K562 (cell line): ENCODE measurements around the gene ATP5PD. TPM values are rescaled to one million over a fixed set of nuclear protein-coding genes. Genes with fewer than 3 reads are reported as not detected.
A peak's percentile ranks its signal among the peaks of the same experiment; 100 is the strongest.

ENCODE experiments used
- CEBPB ChIP-seq: fragments of 450-650 bp; IDR thresholded peaks from 2 replicates; pipeline ENCODE4 v1.6.1; 2016; ENCODE audit warnings: missing genetic modification characterization, missing compliant biosample characterization
- EZH2 ChIP-seq: IDR thresholded peaks from 2 replicates; pipeline ENCODE4 v1.6.1; 2012; ENCODE audit warnings: low read depth, mild to moderate bottlenecking, inconsistent platforms, low read length, borderline replicate concordance
- HLTF ChIP-seq: fragments of 450-650 bp; IDR thresholded peaks from 2 replicates; pipeline ENCODE4 v1.6.1; 2016
- HNRNPL ChIP-seq: fragments of 200-400 bp; formaldehyde crosslinking; IDR thresholded peaks from 2 replicates; pipeline ENCODE4 v1.6.1; 2017; ENCODE audit warnings: low read depth, mild to moderate bottlenecking, low read length
- ILF3 ChIP-seq: fragments of 450-650 bp; IDR thresholded peaks from 2 replicates; pipeline ENCODE4 v1.6.1; 2018; ENCODE audit warnings: antibody characterized with exemption, mild to moderate bottlenecking, moderate library complexity, borderline replicate concordance
- LARP7 ChIP-seq: fragments of 450-650 bp; IDR thresholded peaks from 2 replicates; pipeline ENCODE4 v1.6.1; 2016
- NBN ChIP-seq: fragments of 450-650 bp; IDR thresholded peaks from 2 replicates; pipeline ENCODE4 v1.6.1; 2016; ENCODE audit warnings: low read depth, mild to moderate bottlenecking
- SRSF1 ChIP-seq: fragments of 200-400 bp; formaldehyde crosslinking; IDR thresholded peaks from 2 replicates; pipeline ENCODE4 v1.6.1; 2017; ENCODE audit warnings: mild to moderate bottlenecking, low read depth, low read length, moderate library complexity
- TAF1 ChIP-seq: IDR thresholded peaks from 2 replicates; pipeline ENCODE4 v1.6.1; 2011; ENCODE audit warnings: mild to moderate bottlenecking, low read length, moderate library complexity; ENCODE audit not compliant: insufficient read depth, control insufficient read depth, severe bottlenecking; ENCODE audit errors: extremely low read depth
- TEAD4 ChIP-seq, 2 experiments: sonication (generic) in 1 of 2; formaldehyde crosslinking in 1 of 2; IDR thresholded peaks; 2 replicates each; pipeline versions ENCODE4 v1.6.1 to v1.8.0; 2012 to 2022; ENCODE audit warnings: borderline replicate concordance in 1 of 2, inconsistent platforms in 1 of 2, low read length in 1 of 2, mild to moderate bottlenecking in 1 of 2, missing genetic modification reagents in 1 of 2
- ZBED1 ChIP-seq: IDR thresholded peaks from 2 replicates; pipeline ENCODE4 v1.6.1; 2014
- ZMIZ1 ChIP-seq, 2 experiments: fragments of 150-350 bp in 1 of 2; IDR thresholded peaks; 2 replicates each; pipeline ENCODE4 v1.6.1; 2012 to 2016; ENCODE audit warnings: low read depth in 2 of 2, low read length in 2 of 2, mild to moderate bottlenecking in 1 of 2, moderate library complexity in 1 of 2
- ZNF197 ChIP-seq: fragments of 200-800 bp; sonication (Bioruptor generic); IDR thresholded peaks from 2 replicates; pipeline ENCODE4 v1.6.1; 2016; ENCODE audit warnings: low read depth, missing genetic modification characterization, missing compliant biosample characterization
- ZNF24 ChIP-seq: fragments of 450-650 bp; IDR thresholded peaks from 2 replicates; pipeline ENCODE4 v1.6.1; 2016
- ZNF444 ChIP-seq: fragments of 250-450 bp; sonication (Bioruptor Pico); IDR thresholded peaks from 2 replicates; pipeline ENCODE4 v1.4.0; 2020; ENCODE audit warnings: mild to moderate bottlenecking, moderate library complexity
- ZNF644 ChIP-seq: fragments of 200-800 bp; sonication (Bioruptor generic); IDR thresholded peaks from 2 replicates; pipeline ENCODE4 v1.6.1; 2016; ENCODE audit warnings: low read depth, missing genetic modification characterization, missing compliant biosample characterization
- polyA plus RNA-seq, 8 experiments: library from polyadenylated mRNA; depleted of rRNA in 4 of 8; stranded (reverse) in 5 of 8; unstranded in 3 of 8; fragments of >200 nt; fragmentation: Nextera tagmentation in 2 of 8; fragmentation: Illumina TruSeq in 1 of 8; extraction: Ambion mirVana in 2 of 8; extraction: Trizol in 1 of 8; gene quantifications; 2 replicates each; pipeline versions ENCODE4 v1.2.1 to v1.2.3, GENCODE V29; 2011 to 2014; ENCODE audit warnings: inconsistent platforms in 1 of 8, missing spikeins in 1 of 8
- total RNA-seq, 7 experiments: library from RNA; depleted of rRNA in 6 of 7; stranded (reverse); fragments of >200 nt in 6 of 7; fragmentation: Illumina TruSeq in 2 of 7; extraction: Trizol in 2 of 7; gene quantifications; 2 replicates each; pipeline versions ENCODE4 v1.2.1 to v1.2.3, GENCODE V29; 2011 to 2021; ENCODE audit warnings: low replicate concordance in 1 of 7
- TF ChIP-seq, protein P1 (sequence below): fragments of 450-650 bp; formaldehyde crosslinking; IDR thresholded peaks from 2 replicates; pipeline ENCODE4 v1.4.0; 2020; ENCODE audit warnings: mild to moderate bottlenecking, moderate library complexity
- TF ChIP-seq, protein P2 (sequence below), 3 experiments: fragments of 200-800 bp in 1 of 3; sonication (Bioruptor generic) in 1 of 3; sonication (generic) in 1 of 3; formaldehyde crosslinking in 1 of 3; IDR thresholded peaks; 2 replicates each; pipeline versions ENCODE4 v1.6.1 to v1.8.0; 2016 to 2022; ENCODE audit warnings: mild to moderate bottlenecking in 2 of 3, missing compliant biosample characterization in 2 of 3, missing genetic modification characterization in 2 of 3, missing genetic modification reagents in 1 of 3
- TF ChIP-seq, protein P3 (sequence below): fragments of 250-450 bp; sonication (Bioruptor Pico); IDR thresholded peaks from 2 replicates; pipeline ENCODE4 v1.8.0; 2021; ENCODE audit warnings: moderate library complexity, mild to moderate bottlenecking, inconsistent platforms

ATP5PD gene
- total and polyA plus RNA-seq, 9 of the 15 experiments (the other 6 are each of a cell fraction or from before 2014, with no cell fraction given): 271 to 828 (median 432) TPM

DNA sequence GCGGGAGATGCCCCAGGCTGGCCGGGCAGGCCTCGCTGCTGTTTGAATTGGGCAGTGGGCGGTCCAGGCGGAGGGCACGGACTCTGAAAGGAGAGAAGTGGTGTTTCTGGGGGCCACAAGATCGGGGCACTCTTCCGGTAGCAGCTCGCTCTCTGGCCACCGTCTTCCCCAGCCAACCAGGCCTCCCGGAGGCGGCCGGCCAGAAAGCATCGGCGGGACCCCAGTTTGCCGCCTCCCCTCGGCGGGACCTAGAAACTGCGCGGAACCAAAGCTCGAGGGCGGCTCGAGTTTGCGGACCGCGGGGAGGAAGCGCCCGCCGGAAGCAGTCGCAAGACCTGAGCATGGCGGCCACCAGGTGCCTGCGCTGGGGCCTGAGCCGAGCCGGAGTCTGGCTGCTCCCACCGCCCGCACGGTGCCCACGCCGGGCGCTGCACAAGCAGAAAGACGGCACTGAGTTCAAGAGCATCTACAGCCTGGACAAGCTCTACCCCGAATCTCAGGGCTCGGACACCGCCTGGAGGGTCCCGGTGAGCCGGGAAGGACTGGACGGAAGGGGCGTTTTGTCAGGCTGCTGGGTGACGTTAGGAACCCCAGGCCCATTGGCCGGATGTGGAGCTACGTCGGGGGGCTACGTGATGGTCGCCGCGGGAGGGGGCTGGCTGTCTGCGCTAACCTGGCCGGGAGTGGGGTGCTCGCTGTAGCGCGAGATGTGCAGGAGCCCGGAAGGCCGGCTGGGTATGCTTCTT is 34.2 kb downstream of the ATP5PD start, which contains the start of gene MRPL58 (continued):
- TF ChIP-seq, protein P1, sequence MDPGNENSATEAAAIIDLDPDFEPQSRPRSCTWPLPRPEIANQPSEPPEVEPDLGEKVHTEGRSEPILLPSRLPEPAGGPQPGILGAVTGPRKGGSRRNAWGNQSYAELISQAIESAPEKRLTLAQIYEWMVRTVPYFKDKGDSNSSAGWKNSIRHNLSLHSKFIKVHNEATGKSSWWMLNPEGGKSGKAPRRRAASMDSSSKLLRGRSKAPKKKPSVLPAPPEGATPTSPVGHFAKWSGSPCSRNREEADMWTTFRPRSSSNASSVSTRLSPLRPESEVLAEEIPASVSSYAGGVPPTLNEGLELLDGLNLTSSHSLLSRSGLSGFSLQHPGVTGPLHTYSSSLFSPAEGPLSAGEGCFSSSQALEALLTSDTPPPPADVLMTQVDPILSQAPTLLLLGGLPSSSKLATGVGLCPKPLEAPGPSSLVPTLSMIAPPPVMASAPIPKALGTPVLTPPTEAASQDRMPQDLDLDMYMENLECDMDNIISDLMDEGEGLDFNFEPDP (CRISPR knock-in tag): no peak
- TF ChIP-seq ILF3 (no peak), ZNF444 (CRISPR knock-in tag) (no peak), EZH2 (no peak), NBN (peak; percentile 66), HNRNPL (peak; percentile 81; the same call in 1 of the 2 replicates), HLTF (no peak), TAF1 (peak; percentile 99), ZMIZ1 (IDR thresholded peaks at IDR 0.05; ENCODE audit: low read depth in 2 of 2, low read length in 2 of 2) (peak in 1 of 2 experiments; percentile 72; a peak in 1 of 4 replicates), TEAD4 (IDR thresholded peaks at IDR 0.05; ENCODE audit: low read length) (no peak), TEAD4 (CRISPR knock-in tag; IDR thresholded peaks at IDR 0.05; ENCODE audit: borderline replicate concordance) (no peak), CEBPB (tag) (no peak), ZNF644 (no peak), LARP7 (0 out of 2 replicates have a peak, but pooled peaks have one; percentile 8), ZBED1 (peak; percentile 35; the same call in 1 of the 2 replicates), ZNF24 (peak; percentile 54), ZNF197 (CRISPR knock-in tag) (no peak), SRSF1 (peak; percentile 71; the same call in 1 of the 2 replicates)
- TF ChIP-seq, protein P2, sequence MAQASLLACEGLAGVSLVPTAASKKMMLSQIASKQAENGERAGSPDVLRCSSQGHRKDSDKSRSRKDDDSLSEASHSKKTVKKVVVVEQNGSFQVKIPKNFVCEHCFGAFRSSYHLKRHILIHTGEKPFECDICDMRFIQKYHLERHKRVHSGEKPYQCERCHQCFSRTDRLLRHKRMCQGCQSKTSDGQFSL (CRISPR knock-in tag; IDR thresholded peaks at IDR 0.05): no peak
- TF ChIP-seq, protein P2 (tag; IDR thresholded peaks at IDR 0.05): no peak
- TF ChIP-seq, protein P3, sequence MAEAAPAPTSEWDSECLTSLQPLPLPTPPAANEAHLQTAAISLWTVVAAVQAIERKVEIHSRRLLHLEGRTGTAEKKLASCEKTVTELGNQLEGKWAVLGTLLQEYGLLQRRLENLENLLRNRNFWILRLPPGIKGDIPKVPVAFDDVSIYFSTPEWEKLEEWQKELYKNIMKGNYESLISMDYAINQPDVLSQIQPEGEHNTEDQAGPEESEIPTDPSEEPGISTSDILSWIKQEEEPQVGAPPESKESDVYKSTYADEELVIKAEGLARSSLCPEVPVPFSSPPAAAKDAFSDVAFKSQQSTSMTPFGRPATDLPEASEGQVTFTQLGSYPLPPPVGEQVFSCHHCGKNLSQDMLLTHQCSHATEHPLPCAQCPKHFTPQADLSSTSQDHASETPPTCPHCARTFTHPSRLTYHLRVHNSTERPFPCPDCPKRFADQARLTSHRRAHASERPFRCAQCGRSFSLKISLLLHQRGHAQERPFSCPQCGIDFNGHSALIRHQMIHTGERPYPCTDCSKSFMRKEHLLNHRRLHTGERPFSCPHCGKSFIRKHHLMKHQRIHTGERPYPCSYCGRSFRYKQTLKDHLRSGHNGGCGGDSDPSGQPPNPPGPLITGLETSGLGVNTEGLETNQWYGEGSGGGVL (CRISPR knock-in tag): no peak
